Measurements from ENCODE around the gene FAM174C. TPM values are rescaled to one million over a fixed set of nuclear protein-coding genes. Genes with fewer than 3 reads are reported as not detected.

Gene FAM174C
- total and polyA plus RNA-seq, 8 donors = 6.2 to 240 (median 78.1) TPM

GRCh38 chr19:1291761-1292418, 16.6 kb downstream of the FAM174C start:
- H3K36me3 ChIP-seq = no peaks in the 10 kb centered on the region

DNA sequence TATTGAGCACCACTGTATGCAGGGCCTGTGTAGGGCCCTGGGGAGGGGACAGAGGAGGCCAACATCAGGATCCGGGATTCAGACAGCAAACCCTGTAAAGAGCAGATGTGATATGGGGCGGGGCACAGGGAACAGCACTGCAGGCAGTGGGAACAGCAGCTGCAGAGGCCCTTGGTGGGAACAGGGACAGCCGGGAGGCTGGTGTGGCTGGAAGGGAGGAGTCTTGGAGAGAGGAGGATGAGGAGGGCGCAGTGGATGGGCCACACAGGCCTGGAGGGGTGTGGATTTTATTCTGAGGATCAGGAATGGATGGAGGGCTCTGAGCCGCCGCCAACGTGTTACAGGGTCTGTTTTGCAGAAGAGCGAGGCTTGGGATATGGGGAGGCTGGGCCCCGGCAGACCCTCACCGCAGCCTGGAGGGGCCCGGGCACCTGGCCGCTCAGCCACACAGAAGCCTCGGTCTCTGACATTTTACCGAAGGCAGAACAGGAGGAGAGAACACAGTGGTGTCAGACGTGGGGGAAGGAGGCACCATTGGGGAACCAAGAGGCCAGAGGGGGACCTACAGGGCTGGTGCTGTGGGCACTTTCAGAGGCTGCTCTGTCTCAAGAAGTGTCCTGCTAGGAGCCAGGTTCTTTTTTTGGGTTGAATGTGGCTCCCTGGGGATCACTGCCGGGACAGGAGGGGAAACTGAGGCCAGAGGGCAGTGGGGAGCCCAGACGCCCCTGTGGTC, 17.3 kb downstream of the FAM174C start:
- no peak for TF ChIP-seq CTCF (IDR thresholded peaks at IDR 0.05)
- no peak for TF ChIP-seq EP300 (IDR thresholded peaks at IDR 0.05)
- no peak for TF ChIP-seq POLR2AphosphoS5 (IDR thresholded peaks at IDR 0.05)
- Histone ChIP-seq H3K27me3 (peaks cover 14 to 89% (median 86%) of the 10 kb centered on the region in 3 donors), H3K4me1 (peaks cover 8 to 29% (median 22%) of the 10 kb centered on the region in 4 donors), H3K9me3 (no peaks in the 10 kb centered on the region), H3K4me3 (no peak overlapping the region), H3K36me3 (no peaks in the 10 kb centered on the region), H3K27ac (no peak overlapping the region)
- no peak for DNase-seq
- intact Hi-C loops (cut with DNase I; ENCODE audit: low total_unique reads) = no loop called here
- 83 to 88% (median 86%) methylated on average over 17 of the region's 17 CpGs for WGBS, 5 donors

More at GRCh38 chr19:1291761-1292418, 16.6 kb downstream of the FAM174C start:
- H3K9me3 ChIP-seq = no peaks in the 10 kb centered on the region
- no peak for DNase-seq
- WGBS, 5 donors = 52 to 66% (median 58%) methylated on average over 22 to 25 of the region's 25 CpGs
- peaks cover 8 to 35% (median 29%) of the 10 kb centered on the region in 4 donors for H3K4me1 ChIP-seq
- TF ChIP-seq CTCF (IDR thresholded peaks at IDR 0.05) = no peak
- TF ChIP-seq POLR2A (IDR thresholded peaks at IDR 0.05) = no peak
- TF ChIP-seq EP300 (IDR thresholded peaks at IDR 0.05) = no peak
- no peak for TF ChIP-seq POLR2AphosphoS5 (IDR thresholded peaks at IDR 0.05)
- H3K27me3 ChIP-seq = peaks cover 20 to 96% (median 93%) of the 10 kb centered on the region in 3 donors
- no peak overlapping the region for H3K4me3 ChIP-seq
- H3K27ac ChIP-seq = no peak overlapping the region
- intact Hi-C loops (cut with DNase I; ENCODE audit: low total_unique reads) = no loop called here

GRCh38 chr19:1293782-1294604, 18.7 kb downstream of the FAM174C start:
- WGBS, 5 donors = 82 to 87% (median 82%) methylated on average over 22 to 35 of the region's 35 CpGs
- no peaks in the 10 kb centered on the region for H3K36me3 ChIP-seq
- peaks cover 8 to 26% (median 18%) of the 10 kb centered on the region in 4 donors for H3K4me1 ChIP-seq
- H3K9me3 ChIP-seq = no peaks in the 10 kb centered on the region
- H3K27ac ChIP-seq = no peak overlapping the region
- TF ChIP-seq POLR2AphosphoS5 (IDR thresholded peaks at IDR 0.05) = no peak
- no peak for TF ChIP-seq CTCF (IDR thresholded peaks at IDR 0.05)
- no peak for TF ChIP-seq EP300 (IDR thresholded peaks at IDR 0.05)
- no peak for TF ChIP-seq POLR2A (IDR thresholded peaks at IDR 0.05)
- intact Hi-C loops (cut with DNase I; ENCODE audit: low total_unique reads) = no loop called here
- peaks cover 10 to 75% (median 72%) of the 10 kb centered on the region in 3 donors for H3K27me3 ChIP-seq
- no peak overlapping the region for H3K4me3 ChIP-seq
- DNase-seq = no peak

DNA sequence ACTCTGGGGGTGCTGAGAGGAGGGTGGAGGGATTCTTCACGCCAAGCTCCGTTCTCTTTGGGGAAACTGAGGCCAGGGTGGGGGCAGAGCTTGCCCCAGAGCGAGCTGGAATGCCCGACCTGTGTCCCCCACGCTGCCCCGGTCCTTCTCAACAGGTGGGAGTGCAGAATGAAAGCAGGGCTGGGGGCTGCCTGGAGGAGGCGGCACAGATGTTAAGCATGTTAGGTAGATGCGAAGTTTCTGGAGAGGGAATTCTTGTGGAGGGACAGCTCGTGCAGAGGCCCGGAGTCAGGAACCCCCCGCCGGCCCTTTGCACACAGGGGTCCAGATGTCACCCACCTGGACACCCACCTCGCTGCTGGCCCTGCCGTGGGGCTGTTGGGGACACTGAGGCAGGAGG, 19.4 kb downstream of the FAM174C start:
- H3K9me3 ChIP-seq = no peaks in the 10 kb centered on the region
- peaks cover 8 to 26% (median 18%) of the 10 kb centered on the region in 4 donors for H3K4me1 ChIP-seq
- H3K4me3 ChIP-seq = no peak overlapping the region
- H3K36me3 ChIP-seq = no peaks in the 10 kb centered on the region
- 69 to 78% (median 73%) methylated on average over 14 of the region's 14 CpGs for WGBS, 5 donors
- intact Hi-C loops (cut with DNase I; ENCODE audit: low total_unique reads) = no loop called here
- peaks cover 10 to 71% (median 68%) of the 10 kb centered on the region in 3 donors for H3K27me3 ChIP-seq
- DNase-seq = no peak
- H3K27ac ChIP-seq = no peak overlapping the region
- no peak for TF ChIP-seq POLR2AphosphoS5 (IDR thresholded peaks at IDR 0.05)
- TF ChIP-seq EP300 (IDR thresholded peaks at IDR 0.05) = no peak
- TF ChIP-seq CTCF (IDR thresholded peaks at IDR 0.05) = no peak
- TF ChIP-seq POLR2A (IDR thresholded peaks at IDR 0.05) = no peak
